GM11168 (cell line): ENCODE results near the gene PRSS33.

Source experiments
- in situ Hi-C: fragments of 300-500 bp; cut with MboI; formaldehyde crosslinking; loops from one replicate; pipeline ENCODE4 v1.12.0; 2022; ENCODE audit warnings: low sequenced_read_pairs; ENCODE audit not compliant: unreplicated experiment

The PRSS33 gene

DNA sequence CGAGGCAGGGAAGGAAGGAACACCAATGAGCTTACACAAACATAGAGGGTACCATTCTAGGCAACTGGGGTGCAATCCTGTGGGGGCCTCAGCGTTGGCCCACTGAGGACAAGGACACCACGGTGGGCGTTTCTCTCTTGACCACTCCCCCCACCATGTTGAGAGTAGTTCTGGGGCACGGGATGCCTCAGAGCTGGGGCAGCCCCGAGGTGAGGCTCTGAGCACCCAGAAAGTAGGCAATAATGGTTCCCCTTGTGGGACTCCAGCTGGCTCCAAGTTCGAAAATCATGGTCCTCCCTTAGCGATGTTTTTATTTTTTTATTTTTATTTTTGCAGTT lies 34.8 kb upstream of the PRSS33 start:
- in situ Hi-C loops, result no loop called here

DNA sequence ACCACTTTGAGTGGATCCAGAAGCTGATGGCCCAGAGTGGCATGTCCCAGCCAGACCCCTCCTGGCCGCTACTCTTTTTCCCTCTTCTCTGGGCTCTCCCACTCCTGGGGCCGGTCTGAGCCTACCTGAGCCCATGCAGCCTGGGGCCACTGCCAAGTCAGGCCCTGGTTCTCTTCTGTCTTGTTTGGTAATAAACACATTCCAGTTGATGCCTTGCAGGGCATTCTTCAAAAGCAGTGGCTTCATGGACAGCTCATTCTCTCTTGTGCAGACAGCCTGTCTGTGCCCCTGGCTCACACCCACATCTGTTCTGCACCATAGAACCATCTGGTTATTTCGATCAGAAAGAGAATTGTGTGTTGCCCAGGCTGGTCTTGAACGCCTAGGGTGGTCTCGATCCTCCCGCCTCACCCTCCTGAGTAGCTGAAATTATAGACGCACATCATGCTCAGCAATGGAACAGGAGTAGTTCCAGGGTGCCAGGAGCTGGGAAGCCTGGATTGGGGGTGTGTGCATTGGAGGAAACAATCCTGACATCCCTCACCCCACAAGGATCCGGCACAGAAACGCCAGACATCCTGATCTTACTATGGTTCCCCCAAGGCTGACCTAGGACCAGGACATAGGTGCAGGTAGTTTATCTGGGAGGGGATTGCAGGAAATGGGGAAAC lies 34.3 kb upstream of the PRSS33 start:
- in situ Hi-C loops, result no loop called here

DNA sequence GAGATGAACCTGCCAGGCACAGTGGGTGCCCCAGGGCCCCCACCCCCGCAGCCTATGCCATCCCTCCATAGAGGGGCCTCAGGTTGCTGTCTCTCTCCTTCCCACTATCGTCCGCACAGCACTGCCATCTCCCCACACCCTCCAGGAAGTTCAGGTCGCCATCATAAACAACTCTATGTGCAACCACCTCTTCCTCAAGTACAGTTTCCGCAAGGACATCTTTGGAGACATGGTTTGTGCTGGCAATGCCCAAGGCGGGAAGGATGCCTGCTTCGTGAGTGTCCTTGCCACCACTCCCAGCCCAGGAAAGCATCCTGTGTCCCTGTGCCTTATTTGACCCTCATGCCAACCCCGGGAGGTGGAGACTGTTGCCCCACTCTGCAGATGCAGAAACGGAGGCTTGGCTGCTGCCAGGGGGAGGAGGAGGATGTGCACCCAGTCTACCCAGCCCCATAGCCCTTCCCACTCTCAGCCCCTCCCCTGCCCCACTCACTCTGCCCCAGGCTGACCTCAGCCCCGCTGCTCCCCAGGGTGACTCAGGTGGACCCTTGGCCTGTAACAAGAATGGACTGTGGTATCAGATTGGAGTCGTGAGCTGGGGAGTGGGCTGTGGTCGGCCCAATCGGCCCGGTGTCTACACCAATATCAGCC lies 33.6 kb upstream of the PRSS33 start:
- in situ Hi-C loops, result no loop called here

DNA sequence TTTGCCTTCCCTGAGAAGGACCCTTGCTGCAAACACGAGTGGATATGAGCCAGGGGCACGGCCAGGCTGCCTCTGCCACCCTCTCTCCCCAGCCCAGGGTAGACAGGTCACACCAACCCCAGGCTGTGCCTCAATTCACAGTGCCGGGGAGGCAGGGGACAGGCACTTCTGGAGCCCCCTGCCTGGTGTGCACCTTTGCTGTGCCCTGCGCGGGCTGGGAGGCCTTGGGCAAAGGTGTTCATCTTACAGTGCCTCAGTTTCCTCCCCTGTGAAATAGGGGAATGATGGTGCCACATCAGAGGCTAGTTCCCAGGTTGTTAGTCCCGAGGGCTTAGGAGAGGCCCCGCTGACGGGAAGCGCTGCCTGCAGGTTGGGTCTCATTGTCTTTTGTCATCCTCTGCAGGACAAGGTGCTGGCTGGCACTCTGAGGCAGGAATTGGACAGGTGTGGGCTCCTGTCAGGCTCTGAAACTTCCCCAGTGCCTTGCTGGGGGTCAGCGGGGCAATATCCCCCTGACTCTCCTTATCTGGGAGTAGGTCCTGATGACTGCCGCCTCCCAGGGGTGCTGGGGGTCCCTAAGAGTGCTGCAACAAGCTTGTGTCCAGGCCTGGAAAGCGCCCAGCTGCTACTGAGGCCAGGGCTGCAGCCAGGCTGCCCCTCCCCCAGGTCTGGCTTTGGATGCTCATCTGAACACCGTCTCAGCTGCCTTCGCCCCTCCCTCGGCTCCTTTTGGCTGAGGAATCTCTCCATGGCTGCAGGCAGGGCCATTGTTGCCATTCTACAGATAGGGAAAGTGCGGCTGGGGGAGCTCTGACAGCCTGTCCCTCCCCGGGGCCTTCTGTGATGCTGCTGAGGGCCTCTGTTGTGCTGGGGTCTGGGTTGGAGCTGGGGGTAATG lies 32.8 kb upstream of the PRSS33 start:
- in situ Hi-C loops, result no loop called here

GRCh38 chr16:2819179-2819938 lies 32.0 kb upstream of the PRSS33 start:
- in situ Hi-C loops, result no loop called here

DNA sequence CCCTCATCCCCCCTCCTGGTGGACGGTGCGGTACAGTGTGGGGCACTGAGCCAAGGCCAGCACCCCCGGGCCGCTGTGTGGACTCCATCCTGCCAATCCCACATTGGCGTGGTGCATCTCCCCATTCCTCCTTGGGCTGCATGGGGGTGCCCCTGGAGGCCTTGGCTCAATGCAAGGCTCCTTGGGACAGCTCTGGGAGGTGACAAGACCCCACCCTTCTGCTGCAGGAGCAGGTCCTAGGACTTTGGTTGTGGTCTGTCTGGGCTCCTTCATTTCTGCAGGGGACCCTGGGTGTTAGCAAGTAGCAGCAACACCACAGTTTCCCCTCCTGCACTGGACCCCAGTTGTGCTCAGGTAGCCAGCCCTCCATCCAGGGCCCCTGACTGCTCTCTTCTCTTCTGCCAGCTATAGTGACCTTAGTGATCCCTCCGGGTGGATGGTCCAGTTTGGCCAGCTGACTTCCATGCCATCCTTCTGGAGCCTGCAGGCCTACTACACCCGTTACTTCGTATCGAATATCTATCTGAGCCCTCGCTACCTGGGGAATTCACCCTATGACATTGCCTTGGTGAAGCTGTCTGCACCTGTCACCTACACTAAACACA lies 31.0 kb upstream of the PRSS33 start:
- in situ Hi-C loops, result no loop called here

- in situ Hi-C loops, result no loop called here
Measured at GRCh38 chr16:2817340-2818271, 30.2 kb upstream of the PRSS33 start.

DNA sequence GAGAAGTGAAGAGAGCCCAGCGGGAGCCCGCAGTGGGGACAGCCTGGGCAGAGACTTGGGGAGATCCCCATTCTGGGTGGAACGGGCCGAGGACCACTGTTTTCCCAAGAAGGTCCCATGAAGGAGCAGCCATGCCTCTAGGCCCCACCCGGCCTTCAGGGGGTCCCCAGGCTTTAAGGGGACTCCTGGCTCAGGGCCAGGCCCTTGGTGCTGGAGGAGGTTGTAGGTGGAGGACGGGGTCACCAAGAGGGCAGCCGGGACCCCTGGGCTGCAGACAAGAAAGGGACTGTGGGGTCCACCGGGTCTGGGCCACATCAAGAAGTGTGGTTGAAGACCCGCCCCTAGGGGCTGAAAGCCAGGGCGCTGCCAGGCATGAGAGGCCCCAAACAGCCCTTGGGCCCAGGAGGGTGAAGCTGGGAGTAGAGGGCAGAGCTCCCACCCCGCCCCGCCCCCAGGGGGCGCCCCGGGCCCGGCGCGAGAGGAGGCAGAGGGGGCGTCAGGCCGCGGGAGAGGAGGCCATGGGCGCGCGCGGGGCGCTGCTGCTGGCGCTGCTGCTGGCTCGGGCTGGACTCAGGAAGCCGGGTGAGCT lies 29.5 kb upstream of the PRSS33 start, which contains the start of gene PRSS21:
Gene PRSS21 (plus strand): TSS at position 487 of the 589 bp plus-strand sequence. CDS start 32 bp downstream, at position 519.
- in situ Hi-C loops, result no loop called here

- in situ Hi-C loops, result no loop called here
Measured at GRCh38 chr16:2815299-2815771, 28.0 kb upstream of the PRSS33 start.

- in situ Hi-C loops, result no loop called here
Measured at GRCh38 chr16:2814551-2815298, 27.4 kb upstream of the PRSS33 start.

- in situ Hi-C loops, result no loop called here
Measured at GRCh38 chr16:2813771-2814221, 26.4 kb upstream of the PRSS33 start.

GRCh38 chr16:2811703-2812471 lies 24.5 kb upstream of the PRSS33 start:
- in situ Hi-C loops, result no loop called here

GRCh38 chr16:2810651-2811050 lies 23.3 kb upstream of the PRSS33 start:
- in situ Hi-C loops, result no loop called here

- in situ Hi-C loops, result no loop called here
Measured at GRCh38 chr16:2809149-2809760, 21.9 kb upstream of the PRSS33 start.

- in situ Hi-C loops, result no loop called here
Measured at GRCh38 chr16:2808181-2808580, 20.8 kb upstream of the PRSS33 start.

DNA sequence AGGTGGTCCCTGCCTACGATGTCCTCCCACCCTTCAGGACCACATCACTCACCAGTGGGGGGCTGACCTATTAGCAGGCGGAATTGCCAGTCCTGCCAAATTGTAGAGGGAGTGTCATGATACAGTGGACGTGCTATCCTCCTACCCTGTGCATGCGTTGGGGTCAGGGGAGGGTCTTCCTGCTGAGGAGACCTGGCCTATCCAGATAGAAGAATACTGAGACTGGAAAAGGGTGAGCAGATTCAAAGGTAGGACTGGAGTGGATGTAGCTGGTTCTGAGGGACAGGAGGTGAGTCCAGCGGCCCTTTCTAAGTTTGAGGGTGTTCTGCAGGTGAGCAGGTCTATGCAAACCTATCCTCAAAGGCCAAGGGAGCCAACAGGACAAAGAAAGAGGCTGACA lies 18.9 kb upstream of the PRSS33 start:
- in situ Hi-C loops, result no loop called here

DNA sequence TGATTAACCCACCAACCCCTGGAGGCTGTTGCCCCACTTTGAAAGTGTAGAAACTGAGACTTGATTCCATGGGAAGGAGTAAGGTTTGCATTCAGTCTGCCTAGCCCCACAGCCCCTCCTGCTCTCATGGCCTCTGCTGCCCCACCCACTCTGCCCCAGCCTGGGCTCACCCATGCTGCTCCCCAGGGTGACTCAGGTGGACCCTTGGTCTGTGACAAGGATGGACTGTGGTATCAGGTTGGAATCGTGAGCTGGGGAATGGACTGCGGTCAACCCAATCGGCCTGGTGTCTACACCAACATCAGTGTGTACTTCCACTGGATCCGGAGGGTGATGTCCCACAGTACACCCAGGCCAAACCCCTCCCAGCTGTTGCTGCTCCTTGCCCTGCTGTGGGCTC lies 17.4 kb upstream of the PRSS33 start:
- in situ Hi-C loops, result no loop called here
